Trophoblast cell (in vitro differentiated cells and primary cell): ENCODE measurements around the gene LASP1.

Experiments
- DNase-seq, 2 donors: peaks; one replicate each; pipeline ENCODE4 v3.0.0-alpha.2; 2016
- H2AFZ ChIP-seq: 2 replicates; pipeline ENCODE4 v1.6.1; 2013; ENCODE audit warnings: low read length, moderate library complexity, mild to moderate bottlenecking; ENCODE audit not compliant: insufficient read depth, poor library complexity
- H2AK5ac ChIP-seq: 2 replicates; pipeline ENCODE4 v1.6.1; 2013; ENCODE audit warnings: mild to moderate bottlenecking, low read length
- H2BK120ac ChIP-seq: 2 replicates; pipeline ENCODE4 v1.6.1; 2013; ENCODE audit warnings: low read length, mild to moderate bottlenecking, moderate library complexity; ENCODE audit not compliant: insufficient read depth, poor library complexity
- H2BK12ac ChIP-seq: 2 replicates; pipeline ENCODE4 v1.6.1; 2013; ENCODE audit warnings: mild to moderate bottlenecking, low read length, moderate library complexity
- H2BK5ac ChIP-seq: 2 replicates; pipeline ENCODE4 v1.6.1; 2013; ENCODE audit warnings: low read length, low read depth, moderate library complexity, mild to moderate bottlenecking; ENCODE audit not compliant: poor library complexity
- H3K14ac ChIP-seq: 2 replicates; pipeline ENCODE4 v1.6.1; 2013; ENCODE audit warnings: mild to moderate bottlenecking, low read length
- H3K18ac ChIP-seq: 2 replicates; pipeline ENCODE4 v1.6.1; 2013; ENCODE audit warnings: mild to moderate bottlenecking, low read length
- H3K23ac ChIP-seq: 2 replicates; pipeline ENCODE4 v1.6.1; 2013; ENCODE audit warnings: low read length
- H3K27ac ChIP-seq: 2 replicates; pipeline ENCODE4 v1.5.1; 2013; ENCODE audit warnings: low read depth, mild to moderate bottlenecking, inconsistent platforms, low read length, moderate library complexity
- H3K27me3 ChIP-seq: 2 replicates; pipeline ENCODE4 v1.6.1; 2013; ENCODE audit warnings: inconsistent platforms, mild to moderate bottlenecking, low read length, moderate library complexity; ENCODE audit not compliant: insufficient read depth
- H3K36me3 ChIP-seq, 2 experiments: 1 replicate in 1 of 2; 2 replicates in 1 of 2; pipeline ENCODE4 v1.6.1; 2013; ENCODE audit warnings: low read length in 2 of 2, mild to moderate bottlenecking in 2 of 2, moderate library complexity in 1 of 2; ENCODE audit not compliant: insufficient read depth in 2 of 2, control insufficient read depth in 1 of 2
- H3K4ac ChIP-seq: 2 replicates; pipeline ENCODE4 v1.6.1; 2013; ENCODE audit warnings: low read depth, mild to moderate bottlenecking, low read length, moderate library complexity
- H3K4me1 ChIP-seq, 2 experiments: 1 replicate in 1 of 2; 2 replicates in 1 of 2; pipeline ENCODE4 v1.6.1; 2013; ENCODE audit warnings: low read length in 2 of 2, mild to moderate bottlenecking in 2 of 2, moderate library complexity in 1 of 2; ENCODE audit not compliant: insufficient read depth in 2 of 2, control insufficient read depth in 1 of 2
- H3K4me2 ChIP-seq: 2 replicates; pipeline ENCODE4 v1.6.1; 2013; ENCODE audit warnings: inconsistent platforms, mild to moderate bottlenecking, low read length, moderate library complexity
- H3K4me3 ChIP-seq: 2 replicates; pipeline ENCODE4 v1.5.1; 2013; ENCODE audit warnings: mild to moderate bottlenecking, low read depth, low read length, inconsistent platforms
- H3K79me1 ChIP-seq: one replicate; pipeline ENCODE4 v1.6.1; 2013; ENCODE audit warnings: low read length
- H3K79me2 ChIP-seq: 2 replicates; pipeline ENCODE4 v1.6.1; 2013; ENCODE audit warnings: low read length, mild to moderate bottlenecking; ENCODE audit not compliant: control insufficient read depth, insufficient read depth, poor library complexity
- H3K9ac ChIP-seq: 2 replicates; pipeline ENCODE4 v1.6.1; 2013; ENCODE audit warnings: mild to moderate bottlenecking, low read length
- H3K9me3 ChIP-seq: 2 replicates; pipeline ENCODE4 v1.6.1; 2013; ENCODE audit warnings: low read depth, mild to moderate bottlenecking, control low read depth, inconsistent platforms, low read length; ENCODE audit not compliant: insufficient read depth
- H4K12ac ChIP-seq: 2 replicates; pipeline ENCODE4 v1.6.1; 2013; ENCODE audit warnings: low read depth, mild to moderate bottlenecking, low read length, moderate library complexity
- H4K8ac ChIP-seq: 2 replicates; pipeline ENCODE4 v1.6.1; 2013; ENCODE audit warnings: low read depth, mild to moderate bottlenecking, low read length, moderate library complexity
- H4K91ac ChIP-seq: one replicate; pipeline ENCODE4 v1.6.1; 2013; ENCODE audit warnings: low read depth, mild to moderate bottlenecking, low read length, moderate library complexity
- WGBS: extraction: QIAGEN DNeasy Blood & Tissue Kit; methylation state at CpG from one replicate; pipeline ENCODE4 v1.1.7; 2013; ENCODE audit warnings: missing lambda C conversion rate; ENCODE audit not compliant: insufficient read length, insufficient coverage; ENCODE audit errors: extremely low coverage; 5-methylcytosine and 5-hydroxymethylcytosine counted together

LASP1 gene

GRCh38 chr17:38848557-38848891 lies 21.3 kb upstream of the LASP1 start:
- Histone ChIP-seq H3K79me2 (peaks cover 20% of the 10 kb centered on the region), H3K4ac (no peak overlapping the region), H3K9ac (no peak overlapping the region), H3K18ac (no peak overlapping the region), H3K79me1 (peaks cover 6% of the 10 kb centered on the region), H2BK120ac (no peak overlapping the region), H3K4me1 (peaks cover 0 to 5% of the 10 kb centered on the region in 2 experiments), H3K9me3 (no peaks in the 10 kb centered on the region), H4K91ac (no peak overlapping the region), H3K36me3 (peaks cover 33 to 45% of the 10 kb centered on the region in 2 experiments), H3K14ac (no peak overlapping the region), H3K4me3 (no peak overlapping the region), H4K12ac (no peak overlapping the region), H2BK5ac (no peak overlapping the region), H2AFZ (no peak overlapping the region), H3K27ac (no peak overlapping the region), H2BK12ac (no peak overlapping the region), H2AK5ac (no peak overlapping the region), H3K27me3 (no peaks in the 10 kb centered on the region), H3K23ac (no peak overlapping the region), H3K4me2 (no peak overlapping the region), H4K8ac (no peak overlapping the region)
- no CpG with 5 or more reads among the region's 1 CpG for WGBS
- no peak for DNase-seq

- no peak overlapping the region for H4K8ac ChIP-seq
- no peak overlapping the region for H3K4me2 ChIP-seq
- H3K79me2 ChIP-seq: peaks cover 20% of the 10 kb centered on the region
- H3K27me3 ChIP-seq: no peaks in the 10 kb centered on the region
- H4K91ac ChIP-seq: no peak overlapping the region
- H2AK5ac ChIP-seq: no peak overlapping the region
- peaks cover 8% of the 10 kb centered on the region for H3K79me1 ChIP-seq
- H3K14ac ChIP-seq: no peak overlapping the region
- peaks cover 33 to 45% of the 10 kb centered on the region in 2 experiments for H3K36me3 ChIP-seq
- no peak for DNase-seq
- H2BK120ac ChIP-seq: no peak overlapping the region
- H3K23ac ChIP-seq: no peak overlapping the region
- H3K9ac ChIP-seq: no peak overlapping the region
- H3K27ac ChIP-seq: no peak overlapping the region
- no peak overlapping the region for H2BK5ac ChIP-seq
- no peak overlapping the region for H3K18ac ChIP-seq
- H4K12ac ChIP-seq: no peak overlapping the region
- 100% methylated on average over 1 of the region's 16 CpGs for WGBS
- no peak overlapping the region for H2AFZ ChIP-seq
- no peaks in the 10 kb centered on the region for H3K9me3 ChIP-seq
- no peak overlapping the region for H3K4me3 ChIP-seq
- H3K4me1 ChIP-seq: peaks cover 0 to 5% of the 10 kb centered on the region in 2 experiments
- no peak overlapping the region for H2BK12ac ChIP-seq
- H3K4ac ChIP-seq: no peak overlapping the region
Observed at GRCh38 chr17:38848939-38849605, 20.8 kb upstream of the LASP1 start.

- no CpG with 5 or more reads among the region's 7 CpGs for WGBS
- Histone ChIP-seq H3K18ac (no peak overlapping the region), H3K14ac (no peak overlapping the region), H3K4me1 (peaks cover 0 to 7% of the 10 kb centered on the region in 2 experiments), H3K79me1 (peaks cover 8% of the 10 kb centered on the region), H2AK5ac (no peak overlapping the region), H4K91ac (no peak overlapping the region), H3K4ac (peak overlapping the region; percentile 52), H2BK5ac (no peak overlapping the region), H3K4me3 (no peak overlapping the region), H4K8ac (no peak overlapping the region), H3K9ac (no peak overlapping the region), H2AFZ (no peak overlapping the region), H3K23ac (no peak overlapping the region), H4K12ac (no peak overlapping the region), H2BK12ac (no peak overlapping the region), H3K4me2 (peak overlapping the region; percentile 41), H2BK120ac (no peak overlapping the region), H3K9me3 (no peaks in the 10 kb centered on the region), H3K36me3 (peaks cover 33 to 45% of the 10 kb centered on the region in 2 experiments), H3K27ac (no peak overlapping the region), H3K79me2 (peaks cover 20% of the 10 kb centered on the region), H3K27me3 (no peaks in the 10 kb centered on the region)
- no peak for DNase-seq
Observed at GRCh38 chr17:38850374-38850773, 19.5 kb upstream of the LASP1 start.

- H3K27ac ChIP-seq: no peak overlapping the region
- H2AFZ ChIP-seq: no peak overlapping the region
- peak overlapping the region; percentile 67 for H3K9ac ChIP-seq
- peaks cover 8% of the 10 kb centered on the region for H3K79me1 ChIP-seq
- H2BK12ac ChIP-seq: no peak overlapping the region
- DNase-seq: no peak
- H3K14ac ChIP-seq: no peak overlapping the region
- peak overlapping the region; percentile 92 for H3K4ac ChIP-seq
- H3K4me3 ChIP-seq: no peak overlapping the region
- peaks cover 0 to 7% of the 10 kb centered on the region in 2 experiments for H3K4me1 ChIP-seq
- H4K12ac ChIP-seq: no peak overlapping the region
- no peak overlapping the region for H4K8ac ChIP-seq
- no peak overlapping the region for H3K23ac ChIP-seq
- H3K9me3 ChIP-seq: no peaks in the 10 kb centered on the region
- no peak overlapping the region for H2BK120ac ChIP-seq
- H3K4me2 ChIP-seq: peak overlapping the region; percentile 62
- H2AK5ac ChIP-seq: no peak overlapping the region
- no peak overlapping the region for H4K91ac ChIP-seq
- H2BK5ac ChIP-seq: no peak overlapping the region
- peaks cover 20% of the 10 kb centered on the region for H3K79me2 ChIP-seq
- H3K18ac ChIP-seq: no peak overlapping the region
- no CpG with 5 or more reads among the region's 2 CpGs for WGBS
- no peaks in the 10 kb centered on the region for H3K27me3 ChIP-seq
- peaks cover 32 to 45% of the 10 kb centered on the region in 2 experiments for H3K36me3 ChIP-seq
Observed at GRCh38 chr17:38851434-38851833, 18.4 kb upstream of the LASP1 start.
